ENCODE data around the gene G6PC1. TPM values are rescaled to one million over a fixed set of nuclear protein-coding genes. Genes with fewer than 3 reads are reported as not detected.

The G6PC1 gene
- total and polyA plus RNA-seq, 2 of the 13 experiments (the other 11 are each of a cell fraction or from before 2014, with no cell fraction given): 1.7 to 37.9 TPM

GRCh38 chr17:42900460-42901331 is at the start of gene G6PC1 (continued):
- no peak for TF ChIP-seq SNAPC4 (CRISPR knock-in tag; IDR thresholded peaks at IDR 0.05)
- no peak for TF ChIP-seq ZNF383 (CRISPR knock-in tag; IDR thresholded peaks at IDR 0.05; ENCODE audit: borderline replicate concordance)
- peak; percentile 87 for TF ChIP-seq SOX5 (CRISPR knock-in tag; IDR thresholded peaks at IDR 0.05; ENCODE audit: borderline replicate concordance)
- no peak for TF ChIP-seq ZBTB44 (CRISPR knock-in tag; IDR thresholded peaks at IDR 0.05)
- no peak for TF ChIP-seq JARID2 (CRISPR knock-in tag; IDR thresholded peaks at IDR 0.05; ENCODE audit: insufficient replicate concordance)
- no peak for TF ChIP-seq CCAR2 (optimal IDR thresholded peaks at IDR 0.05; ENCODE audit: low read depth, low read length)
- TF ChIP-seq FOXJ3 (CRISPR knock-in tag; IDR thresholded peaks at IDR 0.05; ENCODE audit: borderline replicate concordance): peak; percentile 78; the same call in 1 of the 2 replicates
- TF ChIP-seq XBP1 (CRISPR knock-in tag; IDR thresholded peaks at IDR 0.05): no peak
- TF ChIP-seq DRAP1 (CRISPR knock-in tag; IDR thresholded peaks at IDR 0.05): peak; percentile 96
- peak; percentile 97 for TF ChIP-seq RARA (CRISPR knock-in tag; IDR thresholded peaks at IDR 0.05)
- peak; percentile 73 for TF ChIP-seq ZSCAN25 (CRISPR knock-in tag; IDR thresholded peaks at IDR 0.05)
- TF ChIP-seq ZSCAN20 (CRISPR knock-in tag; IDR thresholded peaks at IDR 0.05; ENCODE audit: borderline replicate concordance): no peak
- TF ChIP-seq DPF2 (CRISPR knock-in tag; IDR thresholded peaks at IDR 0.05; ENCODE audit: borderline replicate concordance, low read depth): peak; percentile 78
- no peak; the same call in none of the 2 replicates for TF ChIP-seq HHEX (CRISPR knock-in tag; IDR thresholded peaks at IDR 0.05)
- no peak for TF ChIP-seq RELA (CRISPR knock-in tag; IDR thresholded peaks at IDR 0.05)
- TF ChIP-seq PITX1 (CRISPR knock-in tag; IDR thresholded peaks at IDR 0.05): peak; percentile 49; the same call in 1 of the 2 replicates
- TF ChIP-seq ZNF18 (CRISPR knock-in tag; IDR thresholded peaks at IDR 0.05; ENCODE audit: insufficient replicate concordance): peak; percentile 29
- TF ChIP-seq NR0B2 (CRISPR knock-in tag; IDR thresholded peaks at IDR 0.05): no peak
- no peak for TF ChIP-seq CBFB (CRISPR knock-in tag; IDR thresholded peaks at IDR 0.05)
- no peak; the same call in 1 of the 2 replicates for TF ChIP-seq SP140L (CRISPR knock-in tag; IDR thresholded peaks at IDR 0.05; ENCODE audit: borderline replicate concordance)

Measured in HepG2 (cell line).